Uterus (tissue), 4 donors: Measurements from ENCODE around the gene PTPRN2. TPM values are rescaled to one million over a fixed set of nuclear protein-coding genes. Genes with fewer than 3 reads are reported as not detected.

Experiments used
- DNase-seq, 2 donors: peaks; one replicate each; pipeline ENCODE4 v3.0.0-alpha.2; 2019 to 2020
- H3K27ac ChIP-seq, 2 donors: fragments of 200-600 bp; sonication (generic); 1 replicate in 1 of 2; 2 replicates in 1 of 2; pipeline ENCODE4 v1.5.1; 2016 to 2018
- H3K27me3 ChIP-seq, 2 donors: fragments of 200-600 bp; sonication (generic); one replicate each; pipeline ENCODE4 v1.5.1; 2018 to 2019; ENCODE audit warnings: control low read depth in 1 of 2
- H3K36me3 ChIP-seq, 2 donors: fragments of 200-600 bp; sonication (generic); one replicate each; pipeline ENCODE4 v1.5.1; 2019; ENCODE audit warnings: control low read depth in 1 of 2
- H3K4me1 ChIP-seq, 2 donors: fragments of 200-600 bp; sonication (generic); one replicate each; pipeline ENCODE4 v1.5.1; 2018 to 2019; ENCODE audit warnings: control low read depth in 1 of 2
- H3K4me3 ChIP-seq, 2 donors: fragments of 200-600 bp; sonication (generic); 1 replicate in 1 of 2; 2 replicates in 1 of 2; pipeline ENCODE4 v1.5.1; 2018 to 2019; ENCODE audit warnings: mild to moderate bottlenecking in 1 of 2
- H3K9me3 ChIP-seq, 2 donors: fragments of 200-600 bp; sonication (generic); one replicate each; pipeline ENCODE4 v1.5.1; 2019; ENCODE audit warnings: control low read depth in 1 of 2
- POLR2A ChIP-seq, 2 donors: fragments of 450-650 bp; IDR thresholded peaks; one replicate each; pipeline ENCODE4 v1.6.1; 2016; ENCODE audit warnings: antibody characterized with exemption in 2 of 2, mild to moderate bottlenecking in 1 of 2, moderate library complexity in 1 of 2
- intact Hi-C: fragments of 100-400 bp; cut with DNase I; formaldehyde crosslinking; loops from one replicate; pipeline ENCODE4 v1.15.1; 2023; ENCODE audit warnings: low total_unique reads
- total RNA-seq, 4 donors: library from RNA; depleted of rRNA in 3 of 4; stranded (reverse); fragments of >200 nt in 3 of 4; gene quantifications; one replicate each; pipeline versions ENCODE4 v1.1.0 to v1.2.4, GENCODE V29; 2014 to 2023
- TF ChIP-seq, protein P1 (sequence below), 4 experiments: fragments of 200-600 bp in 2 of 4; fragments of 450-650 bp in 2 of 4; sonication (generic) in 2 of 4; IDR thresholded peaks; one replicate each; pipeline ENCODE4 v1.5.1; 2016 to 2019; ENCODE audit warnings: antibody characterized with exemption in 4 of 4, mild to moderate bottlenecking in 2 of 4, moderate library complexity in 1 of 4
- donor health status: DM: yes; HTN: yes; CAD: no.

PTPRN2 gene
- total RNA-seq, 4 donors from 2014 or later, result 1.2 to 5.2 (median 2.3) TPM

DNA sequence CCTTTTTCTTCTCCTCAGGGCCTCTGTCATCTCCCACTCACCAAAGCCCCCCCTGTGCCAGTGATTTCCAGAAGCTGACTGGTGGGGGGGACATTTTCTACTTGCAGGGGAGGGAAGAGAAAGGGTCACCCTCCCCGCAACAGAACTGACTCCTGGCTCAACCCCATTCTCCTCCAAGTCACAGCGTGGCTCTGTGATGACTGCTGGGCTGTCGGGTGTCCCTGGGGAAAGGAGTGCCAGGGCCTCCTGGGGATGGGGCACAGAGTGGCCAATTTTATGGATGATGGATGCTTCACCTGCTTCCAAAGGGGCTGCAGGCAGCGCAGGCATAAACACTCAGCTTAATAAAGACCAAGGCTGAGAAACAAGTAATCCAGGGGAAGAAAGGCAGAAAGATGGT lies 523.0 kb downstream of the PTPRN2 start:
- Histone ChIP-seq H3K27ac (no peak overlapping the region), H3K27me3 (no peaks in the 10 kb centered on the region), H3K36me3 (no peaks in the 10 kb centered on the region), H3K9me3 (no peaks in the 10 kb centered on the region), H3K4me1 (no peaks in the 10 kb centered on the region), H3K4me3 (no peak overlapping the region)
- DNase-seq, result no peak
- intact Hi-C loops, result no loop called here
- TF ChIP-seq POLR2A (IDR thresholded peaks at IDR 0.05), result no peak
- TF ChIP-seq, protein P1, sequence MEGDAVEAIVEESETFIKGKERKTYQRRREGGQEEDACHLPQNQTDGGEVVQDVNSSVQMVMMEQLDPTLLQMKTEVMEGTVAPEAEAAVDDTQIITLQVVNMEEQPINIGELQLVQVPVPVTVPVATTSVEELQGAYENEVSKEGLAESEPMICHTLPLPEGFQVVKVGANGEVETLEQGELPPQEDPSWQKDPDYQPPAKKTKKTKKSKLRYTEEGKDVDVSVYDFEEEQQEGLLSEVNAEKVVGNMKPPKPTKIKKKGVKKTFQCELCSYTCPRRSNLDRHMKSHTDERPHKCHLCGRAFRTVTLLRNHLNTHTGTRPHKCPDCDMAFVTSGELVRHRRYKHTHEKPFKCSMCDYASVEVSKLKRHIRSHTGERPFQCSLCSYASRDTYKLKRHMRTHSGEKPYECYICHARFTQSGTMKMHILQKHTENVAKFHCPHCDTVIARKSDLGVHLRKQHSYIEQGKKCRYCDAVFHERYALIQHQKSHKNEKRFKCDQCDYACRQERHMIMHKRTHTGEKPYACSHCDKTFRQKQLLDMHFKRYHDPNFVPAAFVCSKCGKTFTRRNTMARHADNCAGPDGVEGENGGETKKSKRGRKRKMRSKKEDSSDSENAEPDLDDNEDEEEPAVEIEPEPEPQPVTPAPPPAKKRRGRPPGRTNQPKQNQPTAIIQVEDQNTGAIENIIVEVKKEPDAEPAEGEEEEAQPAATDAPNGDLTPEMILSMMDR (IDR thresholded peaks at IDR 0.05), result no peak

DNA sequence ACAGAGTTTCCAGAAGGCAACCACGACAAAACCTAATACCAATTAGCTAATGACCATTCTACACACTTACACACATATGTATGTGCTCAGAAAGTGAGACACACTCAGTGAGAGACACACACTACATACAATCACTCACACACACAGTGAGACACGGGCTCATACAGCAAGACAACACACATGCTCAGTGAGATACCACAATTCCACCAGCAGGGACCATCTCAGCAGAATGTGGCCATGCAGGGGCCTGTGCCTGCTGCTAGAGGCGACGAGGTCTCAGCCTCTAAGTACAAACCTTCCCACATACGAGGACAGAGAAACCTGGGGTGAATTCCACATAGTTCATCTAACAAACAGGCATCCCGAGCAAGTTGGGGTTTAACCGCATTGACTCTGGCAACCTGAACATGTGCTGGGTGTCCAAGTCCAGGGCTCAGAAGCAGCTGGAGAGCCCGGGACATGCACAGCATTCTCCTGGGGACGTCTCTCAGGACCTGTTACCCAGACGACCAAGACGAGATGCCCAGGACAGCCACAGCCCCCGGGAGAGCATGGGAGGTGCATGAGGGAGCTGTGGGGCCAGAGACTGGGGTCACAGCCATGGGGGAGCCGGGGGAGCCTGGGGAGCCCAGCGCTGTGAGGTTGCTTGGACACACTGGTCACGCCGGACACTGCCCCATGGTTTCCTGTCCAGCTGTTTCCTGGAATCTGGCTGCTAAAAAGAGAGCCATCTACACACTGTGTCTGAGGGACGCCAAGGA lies 523.6 kb downstream of the PTPRN2 start:
- intact Hi-C loops, result no loop called here
- Histone ChIP-seq H3K4me3 (no peak overlapping the region), H3K4me1 (no peaks in the 10 kb centered on the region), H3K9me3 (no peaks in the 10 kb centered on the region), H3K36me3 (no peaks in the 10 kb centered on the region), H3K27me3 (no peaks in the 10 kb centered on the region), H3K27ac (no peak overlapping the region)
- no peak for TF ChIP-seq POLR2A (IDR thresholded peaks at IDR 0.05)
- TF ChIP-seq, protein P1 (IDR thresholded peaks at IDR 0.05), result no peak
- no peak for DNase-seq

DNA sequence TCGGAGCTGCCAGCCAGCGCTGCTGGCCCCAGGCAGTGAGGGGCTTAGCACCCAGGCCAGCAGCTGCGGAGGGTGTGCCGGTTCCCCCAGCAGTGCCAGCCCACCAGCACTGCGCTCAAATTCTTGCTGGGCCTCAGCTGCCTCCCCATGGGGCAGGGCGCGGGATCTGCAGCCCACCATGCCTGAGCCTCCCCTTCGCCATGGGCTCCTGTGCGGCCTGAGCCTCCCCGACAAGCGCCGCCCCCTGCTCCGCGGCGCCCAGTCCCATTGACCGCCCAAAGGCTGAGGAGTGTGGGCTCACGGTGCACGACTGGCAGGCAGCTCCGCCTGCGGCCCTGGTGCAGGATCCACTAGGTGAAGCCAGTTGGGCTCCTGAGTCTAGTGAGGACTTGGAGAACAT lies 525.0 kb downstream of the PTPRN2 start:
- intact Hi-C loops, result no loop called here
- DNase-seq, result no peak
- no peak for TF ChIP-seq POLR2A (IDR thresholded peaks at IDR 0.05)
- TF ChIP-seq, protein P1 (IDR thresholded peaks at IDR 0.05), result no peak

DNA sequence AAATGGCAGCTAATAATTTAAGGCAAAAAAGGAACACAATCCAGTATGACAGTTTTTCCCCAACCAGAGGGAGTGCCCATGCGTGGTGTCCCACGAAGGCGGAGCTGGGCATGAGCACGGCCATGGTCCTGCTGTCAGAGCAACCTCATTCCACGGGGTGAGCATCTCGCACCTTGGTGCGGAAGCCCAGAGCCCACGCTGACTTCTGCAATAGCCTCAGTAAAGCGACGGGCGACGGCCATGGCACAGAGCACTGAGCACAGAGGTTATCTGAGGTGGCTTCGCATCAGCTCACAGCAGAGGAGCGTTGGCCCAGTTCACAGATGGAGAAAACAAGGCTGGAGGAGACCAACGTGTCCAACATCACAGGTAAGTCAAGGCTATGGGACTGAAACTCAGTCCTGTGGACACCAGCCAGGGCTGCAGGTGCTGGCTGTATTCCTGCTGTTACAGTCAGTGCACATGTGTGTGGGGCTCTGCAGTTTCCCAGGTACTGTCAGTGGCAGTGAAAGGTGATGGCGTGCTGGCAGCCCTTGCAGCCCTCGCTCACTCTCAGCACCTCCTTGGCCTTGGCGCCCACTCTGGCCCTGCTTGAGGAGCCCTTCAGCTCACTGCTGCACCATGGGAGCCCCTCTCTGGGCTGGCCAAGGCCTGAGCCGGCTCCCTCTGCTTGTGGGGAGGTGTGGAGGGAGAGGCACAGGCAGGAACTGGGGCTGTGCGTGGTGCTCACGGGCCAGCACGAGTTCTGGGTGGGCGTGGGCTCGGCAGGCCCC lies 525.6 kb downstream of the PTPRN2 start:
- Histone ChIP-seq H3K9me3 (no peaks in the 10 kb centered on the region), H3K4me1 (no peaks in the 10 kb centered on the region), H3K36me3 (no peaks in the 10 kb centered on the region), H3K27me3 (no peaks in the 10 kb centered on the region), H3K27ac (no peak overlapping the region), H3K4me3 (no peak overlapping the region)
- TF ChIP-seq POLR2A (IDR thresholded peaks at IDR 0.05), result no peak
- TF ChIP-seq, protein P1 (IDR thresholded peaks at IDR 0.05), result no peak
- intact Hi-C loops, result no loop called here
- DNase-seq, result no peak

More for the DNA sequence above, 525.0 kb downstream of the PTPRN2 start:
- Histone ChIP-seq H3K9me3 (no peaks in the 10 kb centered on the region), H3K36me3 (no peaks in the 10 kb centered on the region), H3K27ac (no peak overlapping the region), H3K4me3 (no peak overlapping the region), H3K4me1 (no peaks in the 10 kb centered on the region), H3K27me3 (no peaks in the 10 kb centered on the region)

DNA sequence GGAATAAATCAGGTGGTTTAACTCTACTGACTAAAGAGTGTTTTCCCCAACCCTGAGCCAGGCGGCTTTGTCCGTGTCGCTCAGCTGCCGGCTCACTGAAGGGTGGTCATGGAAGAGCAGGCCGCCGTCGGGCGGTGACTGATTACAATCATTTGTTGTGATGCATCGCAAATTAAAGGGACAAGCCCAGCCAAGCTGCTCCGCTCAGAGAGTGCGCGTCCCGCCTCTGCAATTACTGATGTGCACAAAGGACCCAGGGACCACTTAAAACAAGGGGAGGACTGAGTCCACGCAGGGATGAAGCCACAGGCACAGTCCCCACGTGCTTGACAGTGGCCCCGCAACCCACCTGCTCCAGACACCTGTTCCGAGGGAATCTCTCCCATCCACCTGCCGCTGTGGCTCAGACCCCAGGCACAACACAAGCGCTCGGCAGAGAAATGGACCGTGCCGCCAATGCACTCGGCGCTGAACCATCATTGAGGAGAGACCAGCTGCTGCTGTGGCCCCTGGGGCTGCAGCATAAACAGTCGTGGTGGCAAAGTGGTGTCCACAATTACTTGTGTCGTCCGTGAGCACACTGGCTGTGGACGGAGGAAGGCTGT lies 526.5 kb downstream of the PTPRN2 start:
- H3K36me3 ChIP-seq, result no peaks in the 10 kb centered on the region
- intact Hi-C loops, result no loop called here
- TF ChIP-seq, protein P1 (IDR thresholded peaks at IDR 0.05), result no peak
- TF ChIP-seq POLR2A (IDR thresholded peaks at IDR 0.05), result no peak
- no peaks in the 10 kb centered on the region for H3K4me1 ChIP-seq
- no peaks in the 10 kb centered on the region for H3K9me3 ChIP-seq
- DNase-seq, result no peak
- no peaks in the 10 kb centered on the region for H3K27me3 ChIP-seq
- no peak overlapping the region for H3K4me3 ChIP-seq
- H3K27ac ChIP-seq, result no peak overlapping the region
